ENCODE results near the gene LRIF1. TPM values are rescaled to one million over a fixed set of nuclear protein-coding genes. Genes with fewer than 3 reads are reported as not detected.

Gene LRIF1
- total RNA-seq, 1 donor, result 4.6 TPM

DNA sequence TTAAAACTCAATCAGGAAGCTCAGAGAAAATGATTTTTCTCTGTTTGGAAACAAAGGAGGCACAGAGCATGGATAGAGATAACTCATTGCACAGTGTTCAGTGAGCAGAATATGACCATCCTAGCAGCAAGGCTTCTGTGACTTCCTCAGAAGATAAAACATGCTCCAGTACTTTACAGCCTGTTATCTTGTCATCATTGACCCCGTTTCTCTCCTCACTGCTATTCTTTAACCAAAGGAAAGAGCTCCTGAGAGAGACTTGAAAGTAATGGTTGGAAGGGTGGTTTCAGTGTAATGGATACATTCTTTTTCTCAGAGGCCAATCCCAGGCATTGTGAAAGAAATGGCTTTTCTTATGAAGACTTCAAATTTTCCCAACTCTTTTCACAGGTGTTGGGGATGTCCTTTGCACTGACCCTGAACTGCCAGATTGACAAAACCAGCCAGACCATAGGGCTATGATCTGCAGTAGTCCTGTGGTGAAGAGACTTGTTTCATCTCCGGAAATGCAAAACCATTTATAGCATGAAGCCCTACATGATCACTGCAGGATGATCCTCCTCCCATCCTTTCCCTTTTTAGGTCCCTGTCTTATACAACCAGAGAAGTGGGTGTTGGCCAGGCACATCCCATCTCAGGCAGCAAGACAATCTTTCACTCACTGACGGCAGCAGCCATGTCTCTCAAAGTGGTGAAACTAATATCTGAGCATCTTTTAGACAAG is 64.8 kb downstream of the LRIF1 start:
- no peak for DNase-seq (ENCODE audit: low read depth in 2 of 3, low spot score in 2 of 3)

DNA sequence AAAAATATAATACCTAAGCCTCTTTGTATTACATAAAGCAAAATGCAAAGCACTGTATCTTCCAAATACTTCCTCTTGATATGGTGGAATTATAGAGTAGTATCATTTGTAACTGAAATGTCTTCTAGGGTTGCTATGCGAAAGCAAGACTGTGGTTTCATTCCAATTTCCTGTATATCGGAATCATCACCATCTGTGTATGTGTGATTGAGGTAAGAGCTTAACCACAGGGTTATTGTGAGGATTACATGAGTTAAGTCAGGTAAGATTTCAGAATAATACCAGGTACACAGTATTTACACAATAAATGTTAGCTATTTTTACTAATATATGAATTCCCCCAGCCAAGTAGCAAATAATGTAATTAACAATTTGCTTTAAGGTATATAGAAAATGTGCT is 66.0 kb downstream of the LRIF1 start:
- no peak for DNase-seq (ENCODE audit: low read depth in 2 of 3, low spot score in 2 of 3)

Other genes with a start within 250 kb of the LRIF1 start
- 313 TPM for gene CD53, start 90.8 kb downstream of the LRIF1 start, total RNA-seq
- gene DRAM2, start 176.2 kb upstream of the LRIF1 start, total RNA-seq, result 36.6 TPM
- 18.3 TPM for gene CEPT1, start 176.3 kb upstream of the LRIF1 start, total RNA-seq
- gene DENND2D, start 236.7 kb upstream of the LRIF1 start, total RNA-seq, result 17.8 TPM

Data from hematopoietic multipotent progenitor cell (in vitro differentiated cells).